ENCODE data around the gene SMYD3.

SMYD3 gene

DNA sequence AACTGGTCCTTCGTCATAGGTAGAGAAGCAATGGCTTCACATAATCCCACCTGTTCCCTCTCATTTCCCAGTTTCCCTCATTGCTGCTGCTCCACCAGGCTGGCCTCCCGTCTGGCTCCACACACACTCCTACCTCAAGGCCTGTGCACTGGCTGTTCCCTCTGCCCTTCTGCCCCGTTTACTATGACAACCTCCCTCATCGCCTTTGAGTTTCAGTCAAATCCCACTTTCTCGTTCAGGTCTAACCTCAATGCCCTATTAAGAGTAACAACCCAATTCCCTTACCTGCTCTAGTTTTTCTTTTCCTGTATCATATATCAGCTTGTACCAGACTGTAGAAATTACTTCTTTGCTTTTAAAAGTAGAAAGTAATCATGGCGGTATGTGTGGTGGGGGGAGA lies 589.7 kb downstream of the SMYD3 start:
- H4K20me1 ChIP-seq (ENCODE audit: insufficient read depth, low read length, poor library complexity, severe bottlenecking) = no peaks in the 10 kb centered on the region
- H3F3A ChIP-seq (ENCODE audit: low read depth) = no peaks in the 10 kb centered on the region
- no peaks in the 10 kb centered on the region for H3K27me3 ChIP-seq (ENCODE audit: insufficient read depth, low read length, poor library complexity, severe bottlenecking)
- no peaks in the 10 kb centered on the region for H3K9me2 ChIP-seq (replicated peaks; ENCODE audit: low read depth, low read length)
- H3K9me3 ChIP-seq (ENCODE audit: insufficient read depth, low read depth, low read length) = no peaks in the 10 kb centered on the region; the same call in 1 of the 2 replicates
- no peak overlapping the region for H3K9ac ChIP-seq (ENCODE audit: low read depth, low read length, poor library complexity, severe bottlenecking)
- no peak overlapping the region for H3K4me2 ChIP-seq (ENCODE audit: low read depth, low read length, poor library complexity, severe bottlenecking)
- no peaks in the 10 kb centered on the region for H3K4me1 ChIP-seq (ENCODE audit: insufficient read depth, low read length, poor library complexity, severe bottlenecking)
- peaks cover 13% of the 10 kb centered on the region; the same call in 1 of the 2 replicates for H3K36me3 ChIP-seq (ENCODE audit: insufficient read depth, low read length)
- no peak overlapping the region for H3K4me3 ChIP-seq (ENCODE audit: low read length, poor library complexity, severe bottlenecking)
- H2AFZ ChIP-seq (ENCODE audit: low read length) = no peak overlapping the region
- TF ChIP-seq EZH2phosphoT487 (IDR thresholded peaks at IDR 0.05; ENCODE audit: borderline replicate concordance) = no peak
- TF ChIP-seq, protein P1, sequence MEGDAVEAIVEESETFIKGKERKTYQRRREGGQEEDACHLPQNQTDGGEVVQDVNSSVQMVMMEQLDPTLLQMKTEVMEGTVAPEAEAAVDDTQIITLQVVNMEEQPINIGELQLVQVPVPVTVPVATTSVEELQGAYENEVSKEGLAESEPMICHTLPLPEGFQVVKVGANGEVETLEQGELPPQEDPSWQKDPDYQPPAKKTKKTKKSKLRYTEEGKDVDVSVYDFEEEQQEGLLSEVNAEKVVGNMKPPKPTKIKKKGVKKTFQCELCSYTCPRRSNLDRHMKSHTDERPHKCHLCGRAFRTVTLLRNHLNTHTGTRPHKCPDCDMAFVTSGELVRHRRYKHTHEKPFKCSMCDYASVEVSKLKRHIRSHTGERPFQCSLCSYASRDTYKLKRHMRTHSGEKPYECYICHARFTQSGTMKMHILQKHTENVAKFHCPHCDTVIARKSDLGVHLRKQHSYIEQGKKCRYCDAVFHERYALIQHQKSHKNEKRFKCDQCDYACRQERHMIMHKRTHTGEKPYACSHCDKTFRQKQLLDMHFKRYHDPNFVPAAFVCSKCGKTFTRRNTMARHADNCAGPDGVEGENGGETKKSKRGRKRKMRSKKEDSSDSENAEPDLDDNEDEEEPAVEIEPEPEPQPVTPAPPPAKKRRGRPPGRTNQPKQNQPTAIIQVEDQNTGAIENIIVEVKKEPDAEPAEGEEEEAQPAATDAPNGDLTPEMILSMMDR (conservative IDR thresholded peaks at IDR 0.05; ENCODE audit: low read length) = no peak
- H3K79me2 ChIP-seq (ENCODE audit: insufficient read depth, low read length) = no peaks in the 10 kb centered on the region

DNA sequence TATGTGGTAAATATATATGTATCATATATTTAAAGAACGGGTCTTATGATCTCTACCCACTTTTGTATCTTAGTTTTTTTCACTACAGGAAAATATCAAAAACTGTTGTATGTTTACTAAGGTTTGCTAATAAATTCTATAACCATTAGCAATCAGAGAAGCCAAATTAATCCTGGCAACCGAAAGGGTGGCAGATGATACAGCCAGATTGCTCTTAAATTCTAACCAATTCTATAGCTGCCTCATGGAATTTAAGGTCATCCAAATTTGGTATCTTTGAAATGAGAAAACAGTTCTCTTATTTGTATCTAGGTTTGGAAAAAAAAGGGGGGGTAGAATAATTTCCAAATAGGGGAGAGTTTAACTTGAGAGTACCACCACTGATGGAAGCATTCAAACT lies 591.2 kb downstream of the SMYD3 start:
- TF ChIP-seq, protein P1 (conservative IDR thresholded peaks at IDR 0.05; ENCODE audit: low read length) = no peak
- TF ChIP-seq EZH2phosphoT487 (IDR thresholded peaks at IDR 0.05; ENCODE audit: borderline replicate concordance) = no peak
- H3K36me3 ChIP-seq (ENCODE audit: insufficient read depth, low read length) = peaks cover 13% of the 10 kb centered on the region; the same call in 1 of the 2 replicates

DNA sequence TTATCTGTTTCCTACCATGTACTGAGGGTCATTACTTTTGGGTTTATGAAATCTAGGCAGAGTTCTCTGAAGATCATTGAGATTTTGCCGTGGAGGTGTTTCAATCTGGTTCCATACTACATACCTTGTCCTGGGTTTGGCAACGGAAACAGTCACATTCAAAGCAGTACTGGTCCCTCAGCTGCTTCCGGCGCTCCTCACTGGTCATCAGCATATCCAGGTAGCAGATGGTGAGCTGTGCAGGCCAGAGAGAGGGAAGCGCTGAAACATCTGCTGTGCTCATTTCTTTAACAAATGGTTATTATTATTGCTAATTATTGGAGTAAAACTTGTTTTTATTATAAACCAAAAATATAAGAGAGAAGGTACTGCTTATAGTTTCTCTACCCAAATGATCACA lies 591.7 kb downstream of the SMYD3 start:
- Histone ChIP-seq H3F3A (ENCODE audit: low read depth) (no peaks in the 10 kb centered on the region), H3K4me1 (ENCODE audit: insufficient read depth, low read length, poor library complexity, severe bottlenecking) (no peaks in the 10 kb centered on the region), H4K20me1 (ENCODE audit: insufficient read depth, low read length, poor library complexity, severe bottlenecking) (no peaks in the 10 kb centered on the region), H3K9me3 (ENCODE audit: insufficient read depth, low read depth, low read length) (no peaks in the 10 kb centered on the region), H2AFZ (ENCODE audit: low read length) (no peak overlapping the region), H3K4me3 (ENCODE audit: low read length, poor library complexity, severe bottlenecking) (no peak overlapping the region), H3K4me2 (ENCODE audit: low read depth, low read length, poor library complexity, severe bottlenecking) (no peak overlapping the region), H3K9ac (ENCODE audit: low read depth, low read length, poor library complexity, severe bottlenecking) (no peak overlapping the region), H3K27me3 (ENCODE audit: insufficient read depth, low read length, poor library complexity, severe bottlenecking) (no peaks in the 10 kb centered on the region), H3K36me3 (ENCODE audit: insufficient read depth, low read length) (peaks cover 13% of the 10 kb centered on the region; the same call in 1 of the 2 replicates), H3K9me2 (replicated peaks; ENCODE audit: low read depth, low read length) (no peaks in the 10 kb centered on the region), H3K79me2 (ENCODE audit: insufficient read depth, low read length) (no peaks in the 10 kb centered on the region)
- no peak for TF ChIP-seq EZH2phosphoT487 (IDR thresholded peaks at IDR 0.05; ENCODE audit: borderline replicate concordance)
- TF ChIP-seq, protein P1 (conservative IDR thresholded peaks at IDR 0.05; ENCODE audit: low read length) = no peak

More for the DNA sequence above, 591.2 kb downstream of the SMYD3 start:
- Histone ChIP-seq H3K9me3 (ENCODE audit: insufficient read depth, low read depth, low read length) (no peaks in the 10 kb centered on the region), H3K79me2 (ENCODE audit: insufficient read depth, low read length) (no peaks in the 10 kb centered on the region), H3K4me2 (ENCODE audit: low read depth, low read length, poor library complexity, severe bottlenecking) (no peak overlapping the region), H3K9ac (ENCODE audit: low read depth, low read length, poor library complexity, severe bottlenecking) (no peak overlapping the region), H2AFZ (ENCODE audit: low read length) (no peak overlapping the region), H3F3A (ENCODE audit: low read depth) (no peaks in the 10 kb centered on the region), H3K4me3 (ENCODE audit: low read length, poor library complexity, severe bottlenecking) (no peak overlapping the region), H3K27me3 (ENCODE audit: insufficient read depth, low read length, poor library complexity, severe bottlenecking) (no peaks in the 10 kb centered on the region), H3K9me2 (replicated peaks; ENCODE audit: low read depth, low read length) (no peaks in the 10 kb centered on the region), H3K4me1 (ENCODE audit: insufficient read depth, low read length, poor library complexity, severe bottlenecking) (no peaks in the 10 kb centered on the region), H4K20me1 (ENCODE audit: insufficient read depth, low read length, poor library complexity, severe bottlenecking) (no peaks in the 10 kb centered on the region)

All from Loucy (cell line).